ENCODE data around the gene SPEG.

Gene SPEG

GRCh38 chr2:219462349-219462748, 27.7 kb downstream of the SPEG start:
- TF ChIP-seq, protein P1, sequence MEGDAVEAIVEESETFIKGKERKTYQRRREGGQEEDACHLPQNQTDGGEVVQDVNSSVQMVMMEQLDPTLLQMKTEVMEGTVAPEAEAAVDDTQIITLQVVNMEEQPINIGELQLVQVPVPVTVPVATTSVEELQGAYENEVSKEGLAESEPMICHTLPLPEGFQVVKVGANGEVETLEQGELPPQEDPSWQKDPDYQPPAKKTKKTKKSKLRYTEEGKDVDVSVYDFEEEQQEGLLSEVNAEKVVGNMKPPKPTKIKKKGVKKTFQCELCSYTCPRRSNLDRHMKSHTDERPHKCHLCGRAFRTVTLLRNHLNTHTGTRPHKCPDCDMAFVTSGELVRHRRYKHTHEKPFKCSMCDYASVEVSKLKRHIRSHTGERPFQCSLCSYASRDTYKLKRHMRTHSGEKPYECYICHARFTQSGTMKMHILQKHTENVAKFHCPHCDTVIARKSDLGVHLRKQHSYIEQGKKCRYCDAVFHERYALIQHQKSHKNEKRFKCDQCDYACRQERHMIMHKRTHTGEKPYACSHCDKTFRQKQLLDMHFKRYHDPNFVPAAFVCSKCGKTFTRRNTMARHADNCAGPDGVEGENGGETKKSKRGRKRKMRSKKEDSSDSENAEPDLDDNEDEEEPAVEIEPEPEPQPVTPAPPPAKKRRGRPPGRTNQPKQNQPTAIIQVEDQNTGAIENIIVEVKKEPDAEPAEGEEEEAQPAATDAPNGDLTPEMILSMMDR (conservative IDR thresholded peaks at IDR 0.05) = no peak
- no peak overlapping the region for H3K27ac ChIP-seq

DNA sequence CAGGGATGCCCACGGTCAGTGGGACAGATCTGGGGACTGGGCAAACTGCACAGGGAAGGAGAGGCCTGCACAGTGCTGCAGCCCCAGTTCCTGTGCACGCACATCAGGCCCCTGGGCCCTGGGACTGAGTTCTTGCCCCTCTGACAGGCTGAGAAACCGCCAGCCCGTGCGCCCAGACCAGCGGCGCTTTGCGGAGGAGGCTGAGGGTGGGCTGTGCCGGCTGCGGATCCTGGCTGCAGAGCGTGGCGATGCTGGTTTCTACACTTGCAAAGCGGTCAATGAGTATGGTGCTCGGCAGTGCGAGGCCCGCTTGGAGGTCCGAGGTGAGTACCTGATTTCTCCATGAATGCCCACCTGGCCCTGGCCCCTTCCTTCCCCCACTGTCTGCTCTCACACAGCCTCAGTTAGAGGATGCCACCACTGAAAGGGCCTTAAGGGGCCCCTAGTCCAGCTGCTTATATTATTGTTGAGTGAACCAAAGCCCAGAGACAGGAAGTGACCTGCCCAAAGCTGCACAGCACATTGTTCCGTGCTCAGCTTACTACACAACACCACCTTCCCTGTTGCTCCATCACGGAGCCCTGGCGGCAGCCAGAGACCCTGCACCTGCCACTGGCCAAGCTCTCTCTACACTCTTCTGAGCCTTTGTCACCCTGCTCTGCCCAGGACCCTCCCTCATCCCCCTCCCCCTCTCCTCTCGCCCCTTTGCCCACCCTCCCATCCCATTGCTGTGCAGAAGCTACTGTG, 29.8 kb downstream of the SPEG start:
- no peak overlapping the region for H3K27ac ChIP-seq
- TF ChIP-seq, protein P1 (conservative IDR thresholded peaks at IDR 0.05) = no peak

- no peak overlapping the region for H3K27ac ChIP-seq
- TF ChIP-seq, protein P1 (conservative IDR thresholded peaks at IDR 0.05) = no peak
These were observed 31.3 kb downstream of the SPEG start for GRCh38 chr2:219465659-219466561.

DNA sequence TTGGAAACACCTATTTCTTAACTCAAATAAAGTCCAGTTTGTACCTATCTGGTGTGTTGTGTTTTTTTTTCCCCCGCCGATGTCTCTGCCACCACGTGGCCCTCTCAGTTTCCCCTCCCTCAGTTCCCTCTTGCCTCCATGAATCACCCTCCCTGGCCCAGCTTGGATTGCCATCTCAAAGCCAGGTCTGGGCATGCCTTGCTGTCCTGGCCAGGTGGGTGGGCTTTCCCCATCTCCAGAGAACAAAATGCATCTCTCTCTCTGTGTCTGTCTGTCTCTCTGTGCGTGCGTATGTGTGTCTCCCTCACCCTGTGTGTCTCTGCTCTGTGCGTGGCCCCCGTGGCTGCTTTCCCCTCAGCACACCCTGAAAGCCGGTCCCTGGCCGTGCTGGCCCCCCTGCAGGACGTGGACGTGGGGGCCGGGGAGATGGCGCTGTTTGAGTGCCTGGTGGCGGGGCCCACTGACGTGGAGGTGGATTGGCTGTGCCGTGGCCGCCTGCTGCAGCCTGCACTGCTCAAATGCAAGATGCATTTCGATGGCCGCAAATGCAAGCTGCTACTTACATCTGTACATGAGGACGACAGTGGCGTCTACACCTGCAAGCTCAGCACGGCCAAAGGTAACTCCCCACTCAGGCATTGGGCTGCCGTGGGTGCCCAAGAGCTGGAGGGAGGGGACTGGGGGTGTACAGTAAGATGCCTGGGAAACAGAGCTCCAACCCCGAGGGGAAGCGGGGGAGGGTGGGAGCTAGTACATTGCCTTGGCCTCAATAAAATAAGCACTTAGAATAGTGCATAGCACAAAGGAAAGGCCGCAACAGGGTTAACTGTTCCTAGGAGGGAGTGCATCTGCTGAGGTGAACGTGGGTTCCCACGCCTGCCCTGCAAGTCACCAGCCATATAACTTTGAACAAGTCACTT, 32.4 kb downstream of the SPEG start:
- TF ChIP-seq, protein P1 (conservative IDR thresholded peaks at IDR 0.05) = no peak
- no peak overlapping the region for H3K27ac ChIP-seq

GRCh38 chr2:219467736-219468075, 33.1 kb downstream of the SPEG start:
- no peak overlapping the region for H3K27ac ChIP-seq
- TF ChIP-seq, protein P1 (conservative IDR thresholded peaks at IDR 0.05) = no peak

DNA sequence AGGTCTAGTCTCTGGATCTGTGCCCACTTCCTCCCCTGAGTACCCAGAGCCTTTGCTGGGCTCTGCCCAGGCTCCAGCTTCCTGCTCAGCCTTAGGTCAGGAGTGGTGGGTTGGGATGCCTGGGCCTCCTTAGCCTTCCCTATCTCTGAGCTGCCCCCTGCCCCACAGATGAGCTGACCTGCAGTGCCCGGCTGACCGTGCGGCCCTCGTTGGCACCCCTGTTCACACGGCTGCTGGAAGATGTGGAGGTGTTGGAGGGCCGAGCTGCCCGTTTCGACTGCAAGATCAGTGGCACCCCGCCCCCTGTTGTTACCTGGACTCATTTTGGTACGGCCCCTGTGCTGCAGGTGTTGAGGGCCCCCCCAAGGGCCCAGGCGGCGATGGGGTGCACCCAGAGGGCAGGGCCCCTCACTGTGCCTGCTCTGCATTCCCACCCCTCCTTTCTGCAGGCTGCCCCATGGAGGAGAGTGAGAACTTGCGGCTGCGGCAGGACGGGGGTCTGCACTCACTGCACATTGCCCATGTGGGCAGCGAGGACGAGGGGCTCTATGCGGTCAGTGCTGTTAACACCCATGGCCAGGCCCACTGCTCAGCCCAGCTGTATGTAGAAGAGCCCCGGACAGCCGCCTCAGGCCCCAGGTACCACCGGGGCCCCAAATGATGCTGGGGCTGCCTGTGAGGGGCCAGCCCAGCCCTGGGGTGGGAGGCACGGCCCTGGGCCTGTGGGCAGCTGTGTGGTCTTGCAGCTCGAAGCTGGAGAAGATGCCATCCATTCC, 34.0 kb downstream of the SPEG start:
- TF ChIP-seq, protein P1 (conservative IDR thresholded peaks at IDR 0.05) = no peak
- H3K27ac ChIP-seq = no peak overlapping the region

All from VCaP (cell line).